ENCODE measurements around the gene CACNA1C.

The CACNA1C gene

GRCh38 chr12:2639020-2639298 lies 586.2 kb downstream of the CACNA1C start:
- DNase-seq = no peak

- no peak for DNase-seq
Observed at GRCh38 chr12:2640281-2640680, 587.5 kb downstream of the CACNA1C start.

- no peak for DNase-seq
Observed at GRCh38 chr12:2640709-2641108, 587.9 kb downstream of the CACNA1C start.

DNA sequence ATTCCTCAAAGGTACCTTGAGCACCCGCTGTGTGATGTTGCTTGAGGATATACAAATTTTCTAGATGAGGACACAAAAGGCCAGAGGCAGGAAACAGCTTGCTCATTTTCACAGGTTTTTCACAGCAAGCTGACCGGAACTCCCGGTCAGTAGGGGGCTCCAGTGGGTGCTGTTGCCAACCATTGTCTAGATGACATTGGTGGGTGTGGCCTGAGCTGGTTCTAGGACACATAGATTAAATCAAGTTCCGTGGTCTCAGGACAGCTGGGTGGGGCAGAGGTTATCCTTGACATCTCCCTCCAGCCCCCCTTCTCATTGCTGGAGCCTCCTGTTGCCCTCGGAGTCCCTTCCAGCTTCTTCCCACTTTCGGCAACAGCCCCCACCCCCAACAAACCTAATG lies 588.4 kb downstream of the CACNA1C start:
- DNase-seq = no peak

DNA sequence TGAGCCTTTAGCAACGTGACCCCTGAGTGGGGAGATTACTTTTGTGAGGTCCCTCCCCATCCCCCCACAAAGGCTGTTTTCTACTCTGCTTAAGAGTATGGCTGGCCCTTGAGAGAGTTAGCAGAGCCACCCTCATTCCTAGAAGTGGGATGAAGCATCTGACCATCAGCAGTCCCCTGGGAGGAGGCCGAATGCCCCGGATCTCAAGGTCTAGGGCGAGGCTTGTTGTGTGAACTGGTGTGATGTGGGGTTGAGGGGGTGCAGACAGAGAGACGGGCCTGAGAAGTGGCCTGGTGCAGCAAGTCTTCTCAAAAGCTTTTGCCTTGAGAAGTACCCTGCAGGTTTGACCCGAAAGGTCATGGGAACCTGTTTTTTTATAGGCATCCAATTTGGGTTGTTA lies 589.0 kb downstream of the CACNA1C start:
- no peak for DNase-seq

GRCh38 chr12:2642176-2642892 lies 589.5 kb downstream of the CACNA1C start:
- DNase-seq = no peak

- DNase-seq = no peak
Observed at GRCh38 chr12:2642896-2643425, 590.2 kb downstream of the CACNA1C start.

DNA sequence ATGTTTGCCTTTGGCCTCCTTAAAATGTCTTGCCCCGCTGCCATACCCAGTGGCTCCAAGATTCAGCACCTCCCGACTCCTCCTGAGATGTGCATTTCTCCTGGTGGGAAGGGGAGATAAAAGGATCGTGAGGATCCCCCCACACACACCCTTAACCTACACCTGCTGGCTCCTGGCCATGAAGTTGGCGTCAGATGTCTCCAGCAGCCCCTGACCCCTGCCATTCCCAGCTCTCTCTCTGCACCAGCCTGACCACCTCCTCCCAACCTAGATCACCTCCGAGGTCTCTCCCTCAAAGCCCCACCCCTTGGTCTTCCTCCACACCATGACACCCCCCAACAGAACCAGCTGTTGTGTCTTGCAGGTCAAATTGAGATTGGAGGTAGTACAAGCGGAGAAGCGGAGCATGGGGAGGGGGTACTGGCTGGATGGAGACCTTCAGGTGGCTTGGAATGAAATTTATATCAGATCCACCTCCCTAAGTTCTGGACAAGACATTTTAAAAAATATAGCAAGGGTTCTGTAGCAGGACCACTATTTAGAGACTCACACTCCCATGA lies 590.9 kb downstream of the CACNA1C start:
- DNase-seq = no peak

DNA sequence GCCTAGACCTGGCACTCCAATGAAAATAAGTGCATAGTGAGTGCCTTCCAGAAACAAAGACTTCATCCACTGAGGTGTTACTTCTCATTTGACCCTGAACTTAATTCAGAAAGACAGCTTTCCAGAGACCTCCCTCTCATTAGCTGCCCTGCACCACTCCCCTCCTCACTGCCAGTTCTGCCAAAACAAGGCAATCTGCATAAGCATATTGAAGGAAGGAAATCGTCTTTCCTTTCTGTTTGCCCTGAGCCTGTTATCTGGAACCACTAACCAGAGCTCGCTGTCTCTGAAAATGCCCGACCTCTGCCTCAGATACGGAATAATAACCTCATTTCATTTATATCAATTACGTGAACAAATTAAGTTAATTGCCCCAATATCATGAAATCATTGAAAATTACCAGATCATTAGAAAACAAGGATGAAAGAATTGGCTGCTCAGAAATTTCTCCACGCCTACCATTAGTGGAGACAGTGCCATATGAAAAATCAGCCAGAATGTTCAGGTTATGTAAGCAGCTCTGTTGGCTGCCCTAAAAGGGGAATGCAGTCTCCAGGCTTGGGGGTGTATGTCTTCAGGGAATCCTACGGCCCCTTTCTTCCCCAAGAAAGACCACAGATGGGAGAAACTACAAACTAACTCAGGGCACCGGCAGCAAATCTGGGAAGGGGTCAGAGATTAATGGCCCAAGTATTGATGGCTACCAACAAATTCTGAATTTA lies 592.1 kb downstream of the CACNA1C start:
- no peak for DNase-seq

DNA sequence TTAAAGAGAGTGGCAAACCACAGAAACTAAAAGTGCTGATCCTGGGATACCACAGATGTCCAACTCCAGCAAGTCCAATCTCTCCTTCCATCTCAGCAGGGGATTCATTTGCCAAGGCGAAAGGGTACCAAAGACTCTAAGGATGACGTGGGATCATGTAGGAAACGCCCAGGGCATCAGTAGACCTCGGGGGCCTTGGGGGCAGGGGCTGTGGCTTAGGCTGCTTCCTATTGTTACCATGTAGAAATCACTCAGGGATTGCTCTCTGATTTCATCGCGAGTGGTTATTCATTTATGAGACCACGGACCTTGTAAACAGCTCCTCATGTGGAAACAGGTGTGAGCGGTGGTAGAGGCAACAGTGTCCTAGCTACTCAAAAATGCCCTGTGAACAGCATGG lies 592.7 kb downstream of the CACNA1C start:
- no peak for DNase-seq

GRCh38 chr12:2646341-2646740 lies 593.6 kb downstream of the CACNA1C start:
- no peak for DNase-seq

GRCh38 chr12:2647186-2647585 lies 594.4 kb downstream of the CACNA1C start:
- no peak for DNase-seq

GRCh38 chr12:2648406-2648805 lies 595.6 kb downstream of the CACNA1C start:
- DNase-seq = no peak

DNA sequence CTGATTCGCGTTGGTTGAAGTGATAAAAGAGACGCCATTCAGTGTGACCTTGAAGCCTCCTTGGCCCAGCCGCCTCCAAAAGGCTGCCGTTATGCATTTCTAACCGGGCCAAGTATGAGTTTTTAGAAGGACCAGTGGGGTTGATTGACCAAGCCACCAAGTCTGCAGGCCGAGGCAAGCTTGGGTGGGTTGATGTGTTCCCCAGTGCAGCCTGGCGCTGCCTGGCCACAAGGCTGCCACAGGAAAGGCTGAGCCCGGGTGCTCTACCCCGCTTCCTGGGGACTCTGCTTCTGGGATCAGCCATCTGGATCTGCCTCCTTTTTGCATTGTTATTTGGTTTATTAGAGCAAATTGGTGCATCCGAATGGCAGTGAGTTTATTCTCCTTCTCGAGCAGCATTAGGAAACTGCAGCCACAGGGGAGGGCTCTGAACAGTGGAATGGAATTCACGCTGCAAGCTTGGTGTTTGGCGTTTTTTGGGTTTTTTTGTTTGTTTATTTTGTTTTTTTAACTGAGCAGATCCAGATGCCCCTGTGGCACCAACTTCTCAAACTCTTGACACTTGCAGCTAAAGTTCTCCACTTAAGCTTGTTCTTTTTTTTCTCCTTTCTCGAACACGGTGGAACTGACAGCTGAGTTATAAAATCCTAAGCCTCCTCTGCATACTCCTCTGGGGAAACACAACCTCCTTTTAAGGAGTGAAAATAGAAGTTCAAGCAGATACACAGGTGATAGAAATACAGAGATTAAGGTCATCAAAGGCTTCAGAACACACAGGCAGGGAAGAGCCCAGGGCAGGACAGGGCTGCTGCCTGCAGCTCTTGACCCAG lies 596.6 kb downstream of the CACNA1C start:
- no peak for DNase-seq

- no peak for DNase-seq
Observed at GRCh38 chr12:2650261-2651067, 597.7 kb downstream of the CACNA1C start.

GRCh38 chr12:2651068-2651965 lies 598.5 kb downstream of the CACNA1C start:
- DNase-seq = no peak

- DNase-seq = no peak
Observed at GRCh38 chr12:2652011-2652400, 599.2 kb downstream of the CACNA1C start.

DNA sequence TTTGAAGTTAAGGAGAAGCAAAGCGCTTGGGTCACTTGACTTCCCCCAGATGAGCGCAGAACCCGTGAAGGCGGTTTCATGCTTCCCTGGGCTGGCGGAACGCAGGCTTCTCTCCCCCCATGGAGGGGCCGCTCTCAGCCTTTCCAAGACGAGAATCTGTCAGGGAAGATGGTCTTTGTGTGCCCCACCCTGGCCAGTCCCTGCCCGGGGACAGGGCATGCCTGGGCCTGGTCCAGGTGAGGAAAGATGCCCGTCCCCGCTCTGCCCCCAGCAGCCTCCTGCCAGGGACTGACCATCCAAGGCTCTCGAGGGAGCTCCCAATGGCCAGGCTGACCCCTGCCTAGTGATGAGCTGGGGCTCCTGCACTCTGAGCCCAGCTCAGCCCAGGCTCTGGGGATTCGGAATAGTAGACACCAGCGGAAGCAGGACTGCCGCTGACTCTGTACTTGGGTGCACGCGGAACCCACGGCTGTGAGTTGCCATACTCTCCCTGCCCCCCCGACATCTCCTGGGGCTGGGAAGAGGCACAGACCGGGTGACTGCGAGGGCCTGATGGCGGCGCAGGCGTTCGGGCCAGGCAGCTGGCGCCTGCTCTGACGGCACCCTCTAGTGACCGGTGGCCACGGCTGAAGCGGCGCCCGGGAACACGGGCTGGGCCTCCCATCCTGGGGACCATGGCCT lies 599.8 kb downstream of the CACNA1C start:
- DNase-seq = no peak

- DNase-seq = no peak
Observed at GRCh38 chr12:2653461-2653965, 600.7 kb downstream of the CACNA1C start.

GRCh38 chr12:2654311-2654710 lies 601.5 kb downstream of the CACNA1C start:
- DNase-seq = no peak

DNA sequence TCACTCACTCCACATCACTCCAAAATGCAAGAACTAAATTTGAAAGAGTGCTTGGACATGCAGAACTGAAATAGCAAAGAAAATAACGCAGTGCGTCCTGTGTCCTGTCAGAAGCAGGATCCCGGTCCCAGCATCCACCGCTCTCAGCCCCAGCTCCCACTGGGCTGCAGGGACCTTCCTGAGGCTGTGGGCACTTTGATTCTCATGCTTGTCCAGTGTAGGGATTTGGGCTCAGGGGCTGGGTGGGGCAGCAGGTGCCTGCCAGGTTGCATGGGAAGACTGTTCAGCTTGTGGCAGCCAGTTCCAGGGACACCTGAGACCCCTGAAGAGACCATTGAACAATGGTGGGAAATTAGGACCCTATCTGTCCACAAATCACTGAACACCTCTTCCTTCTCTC lies 602.0 kb downstream of the CACNA1C start:
- no peak for DNase-seq
